ENCODE measurements around the gene NDUFAF7.

- TF ChIP-seq POLR2A (IDR thresholded peaks at IDR 0.05) (no peak), CTCF (IDR thresholded peaks at IDR 0.05 in 8 of 11, conservative IDR thresholded peaks at IDR 0.05 in 3 of 11) (no peak)
These were observed 27.8 kb upstream of the NDUFAF7 start for GRCh38 chr2:37203708-37204107.

Measured in spleen (tissue), 7 donors.